Stimulated activated naive CD8-positive, alpha-beta T cell treated with anti-CD3 and anti-CD28 coated beads, Interleukin-15, Interleukin-2, amounts not matched to agents 100 ng/mL and 50 ng/mL, for 24 hours (primary cell): Measurements from ENCODE around the gene SULT1A2.
"Not testable (repeated sequence)": the region's sequence is repeated elsewhere in the genome, so short reads cannot be mapped to it uniquely, and the experiment has no call there.

Experiments
- H3K27ac Mint-ChIP-seq: one replicate; pipeline ENCODE4 v1.8.0; 2021; ENCODE audit warnings: mild to moderate bottlenecking, mixed read lengths
- H3K27me3 Mint-ChIP-seq: one replicate; pipeline ENCODE4 v1.8.0; 2021; ENCODE audit warnings: mixed read lengths
- H3K36me3 Mint-ChIP-seq: one replicate; pipeline ENCODE4 v1.8.0; 2021; ENCODE audit warnings: low read depth, mixed read lengths
- H3K4me1 Mint-ChIP-seq: one replicate; pipeline ENCODE4 v1.8.0; 2021; ENCODE audit warnings: low read depth, mixed read lengths
- H3K4me3 Mint-ChIP-seq: one replicate; pipeline ENCODE4 v1.8.0; 2021; ENCODE audit warnings: mild to moderate bottlenecking, mixed read lengths
- H3K9me3 Mint-ChIP-seq: one replicate; pipeline ENCODE4 v1.8.0; 2021; ENCODE audit warnings: mixed read lengths

SULT1A2 gene

GRCh38 chr16:28596840-28597691 is at the start of gene SULT1A2:
Gene SULT1A2 (minus strand): TSS chr16:28597050. CDS start chr16:28595930, 1,120 bp downstream.
- no peaks in the 10 kb centered on the region for H3K9me3 Mint-ChIP-seq

GRCh38 chr16:28639959-28640358 is 43.1 kb upstream of the SULT1A2 start:
- not testable (repeated sequence) for H3K4me1 Mint-ChIP-seq, H3K36me3 Mint-ChIP-seq, H3K4me3 Mint-ChIP-seq, H3K9me3 Mint-ChIP-seq, H3K27ac Mint-ChIP-seq, H3K27me3 Mint-ChIP-seq

More at GRCh38 chr16:28596840-28597691, at the start of gene SULT1A2:
- Mint-ChIP-seq H3K27me3 (no peaks in the 10 kb centered on the region), H3K36me3 (no peaks in the 10 kb centered on the region), H3K4me3 (no peak within 1 kb of the TSS), H3K27ac (no peak within 1 kb of the TSS), H3K4me1 (no peaks in the 10 kb centered on the region)

DNA sequence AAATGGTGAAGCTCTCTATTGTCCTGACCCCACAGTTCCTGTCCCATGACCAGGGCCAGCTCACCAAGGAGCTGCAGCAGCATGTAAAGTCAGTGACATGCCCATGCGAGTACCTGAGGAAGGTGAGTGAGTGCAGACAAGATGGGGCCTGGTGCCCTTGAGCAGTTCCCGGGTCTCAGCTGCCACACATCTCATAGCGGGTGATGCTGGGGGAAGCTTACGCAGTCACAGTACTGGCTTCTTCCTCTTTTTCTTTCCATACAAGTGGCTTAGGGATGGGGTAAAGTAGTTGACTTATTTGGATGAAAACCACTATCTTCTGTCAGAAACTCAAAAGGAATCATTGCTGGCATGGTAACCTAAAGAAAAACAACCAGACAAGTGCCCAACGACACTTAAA is 41.5 kb upstream of the SULT1A2 start:
- H3K27me3 Mint-ChIP-seq, H3K9me3 Mint-ChIP-seq, H3K27ac Mint-ChIP-seq, H3K36me3 Mint-ChIP-seq, H3K4me3 Mint-ChIP-seq, H3K4me1 Mint-ChIP-seq: not testable (repeated sequence)

DNA sequence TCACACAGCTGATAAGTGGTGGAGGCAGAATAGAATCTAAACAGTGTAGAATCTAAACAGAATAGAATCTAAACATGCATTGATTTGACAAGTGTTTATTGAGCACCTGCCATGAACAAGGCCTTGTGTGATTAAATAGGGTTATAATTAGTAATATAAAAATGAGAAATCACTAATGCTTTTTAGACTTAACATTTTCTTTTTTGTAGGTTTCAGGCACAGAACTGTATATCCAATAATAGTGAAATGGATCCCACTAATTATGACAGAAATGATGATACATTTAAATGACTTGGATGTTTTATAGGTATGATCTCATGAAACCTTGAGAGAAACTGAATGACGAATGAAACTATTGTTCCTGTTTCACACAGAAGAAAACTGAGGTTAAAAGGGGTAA is 40.9 kb upstream of the SULT1A2 start, which contains the start of gene NPIPB8:
NPIPB8 (plus strand) TSS at position 301 of the 400 bp plus-strand sequence. CDS start 296 bp downstream, outside the sequence.
- not testable (repeated sequence) for H3K4me3 Mint-ChIP-seq, H3K36me3 Mint-ChIP-seq, H3K27ac Mint-ChIP-seq, H3K4me1 Mint-ChIP-seq, H3K27me3 Mint-ChIP-seq, H3K9me3 Mint-ChIP-seq

DNA sequence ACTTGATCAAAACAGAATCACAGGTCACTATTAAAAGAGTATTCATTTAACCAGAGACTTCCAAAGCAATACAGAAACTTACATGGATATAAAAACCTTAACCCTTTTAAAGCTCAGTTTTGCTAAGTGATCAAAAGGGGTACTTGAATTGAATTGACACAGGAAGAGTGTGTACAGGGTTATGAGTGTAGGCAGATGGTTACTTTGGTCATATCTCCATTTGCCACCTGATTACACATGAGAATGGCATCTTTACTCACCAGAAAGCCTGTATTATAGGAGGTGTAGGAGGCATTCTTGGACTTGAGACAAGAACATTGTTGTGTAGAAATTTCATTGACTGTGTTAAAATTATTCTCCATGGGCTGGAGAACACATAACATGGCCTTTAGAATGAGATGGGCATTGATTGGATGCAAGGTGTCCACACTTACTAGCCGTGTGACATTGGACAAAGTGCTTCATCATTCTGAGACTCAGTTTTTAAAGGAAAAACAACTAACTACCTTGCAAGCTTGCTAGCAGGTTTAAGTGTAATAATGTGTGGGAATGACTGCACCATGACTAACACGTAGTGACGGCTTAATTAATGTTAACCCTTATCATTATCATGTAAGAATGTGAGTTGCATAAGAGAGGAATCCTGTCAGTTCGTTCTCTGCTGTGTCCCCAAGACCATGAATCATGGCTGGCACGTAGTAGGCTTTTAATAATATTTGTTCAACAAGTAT is 39.4 kb upstream of the SULT1A2 start:
- H3K4me1 Mint-ChIP-seq, H3K9me3 Mint-ChIP-seq, H3K27ac Mint-ChIP-seq, H3K27me3 Mint-ChIP-seq, H3K4me3 Mint-ChIP-seq, H3K36me3 Mint-ChIP-seq: not testable (repeated sequence)

GRCh38 chr16:28630905-28631304 is 34.1 kb upstream of the SULT1A2 start:
- not testable (repeated sequence) for H3K27ac Mint-ChIP-seq, H3K36me3 Mint-ChIP-seq, H3K9me3 Mint-ChIP-seq, H3K4me1 Mint-ChIP-seq, H3K4me3 Mint-ChIP-seq, H3K27me3 Mint-ChIP-seq

DNA sequence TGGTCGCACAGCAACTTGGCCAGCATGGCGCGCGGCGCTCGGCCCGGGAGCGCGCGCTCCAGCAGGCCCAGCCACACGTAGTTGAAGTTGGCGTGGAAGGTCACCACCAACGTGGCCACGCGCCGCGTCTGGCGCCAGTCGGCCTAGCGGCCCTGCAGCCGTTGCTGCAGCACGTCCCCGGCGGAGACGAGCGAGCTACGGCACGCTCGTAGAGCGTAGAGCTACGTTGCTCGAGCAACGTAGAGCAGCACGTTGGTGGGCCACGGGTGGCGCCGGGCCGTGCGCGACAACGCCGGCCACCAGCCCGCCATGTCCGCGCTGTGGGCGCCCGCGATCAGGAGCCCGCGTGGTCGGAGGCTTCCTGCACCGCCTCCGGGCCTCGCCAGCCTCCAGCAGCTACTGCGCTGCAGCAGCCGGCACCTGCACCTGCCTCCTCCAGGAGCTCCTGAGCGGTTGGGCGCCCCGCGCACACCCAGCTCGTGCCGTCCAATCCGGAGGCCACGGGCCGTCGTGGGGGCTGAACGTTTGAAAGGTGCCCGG is 26.4 kb upstream of the SULT1A2 start:
- Mint-ChIP-seq H3K4me3 (peak overlapping the region; percentile 88), H3K27me3 (no peaks in the 10 kb centered on the region), H3K27ac (peak overlapping the region; percentile 81), H3K9me3 (no peaks in the 10 kb centered on the region), H3K36me3 (peaks cover 9% of the 10 kb centered on the region), H3K4me1 (peaks cover 16% of the 10 kb centered on the region)

DNA sequence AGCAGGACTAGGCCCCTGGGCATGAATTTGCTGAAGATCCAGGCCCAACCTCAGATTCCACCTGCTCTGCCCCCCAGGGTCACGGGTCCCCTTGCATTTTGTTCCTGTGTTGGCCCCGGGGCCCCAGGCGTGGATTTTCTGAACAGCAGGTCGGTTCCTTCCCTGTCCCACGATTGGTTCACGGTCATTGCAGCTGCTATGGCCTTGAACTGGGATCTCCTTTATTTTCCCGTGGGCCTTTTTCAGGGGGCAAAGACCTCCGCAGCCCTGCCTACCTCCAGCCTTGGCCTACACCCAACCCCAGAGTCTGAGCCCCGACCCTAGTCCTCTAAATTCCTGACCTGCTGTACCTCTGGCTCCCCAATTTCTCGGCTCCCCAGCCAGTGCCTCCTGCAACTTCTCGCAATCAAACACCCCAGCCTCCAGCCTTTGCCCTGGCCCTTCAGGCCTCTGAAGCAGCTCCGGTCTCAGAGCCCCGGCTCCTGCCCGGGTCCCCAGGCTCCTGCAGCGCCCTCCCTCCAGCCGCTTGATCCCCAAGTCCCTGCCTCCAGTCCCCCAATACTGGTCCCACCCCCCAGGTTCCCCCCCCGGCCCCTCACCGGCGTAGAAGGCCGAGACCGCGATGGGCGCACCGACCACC is 25.8 kb upstream of the SULT1A2 start:
- H3K36me3 Mint-ChIP-seq, H3K9me3 Mint-ChIP-seq, H3K27me3 Mint-ChIP-seq: not testable (repeated sequence)
- H3K4me1 Mint-ChIP-seq, result peaks cover 16% of the 10 kb centered on the region
- H3K27ac Mint-ChIP-seq, result peak overlapping the region; percentile 81
- peak overlapping the region; percentile 88 for H3K4me3 Mint-ChIP-seq

GRCh38 chr16:28621481-28622155 is 24.8 kb upstream of the SULT1A2 start:
- peaks cover 13% of the 10 kb centered on the region for H3K36me3 Mint-ChIP-seq
- H3K27ac Mint-ChIP-seq, result peak overlapping the region; percentile 80
- no peaks in the 10 kb centered on the region for H3K9me3 Mint-ChIP-seq
- peak overlapping the region; percentile 88 for H3K4me3 Mint-ChIP-seq
- H3K27me3 Mint-ChIP-seq, result no peaks in the 10 kb centered on the region
- H3K4me1 Mint-ChIP-seq, result peaks cover 16% of the 10 kb centered on the region

GRCh38 chr16:28620316-28620715 is 23.5 kb upstream of the SULT1A2 start:
- peaks cover 16% of the 10 kb centered on the region for H3K4me1 Mint-ChIP-seq
- H3K36me3 Mint-ChIP-seq, result peaks cover 13% of the 10 kb centered on the region
- H3K9me3 Mint-ChIP-seq, H3K27me3 Mint-ChIP-seq, H3K4me3 Mint-ChIP-seq, H3K27ac Mint-ChIP-seq: not testable (repeated sequence)

DNA sequence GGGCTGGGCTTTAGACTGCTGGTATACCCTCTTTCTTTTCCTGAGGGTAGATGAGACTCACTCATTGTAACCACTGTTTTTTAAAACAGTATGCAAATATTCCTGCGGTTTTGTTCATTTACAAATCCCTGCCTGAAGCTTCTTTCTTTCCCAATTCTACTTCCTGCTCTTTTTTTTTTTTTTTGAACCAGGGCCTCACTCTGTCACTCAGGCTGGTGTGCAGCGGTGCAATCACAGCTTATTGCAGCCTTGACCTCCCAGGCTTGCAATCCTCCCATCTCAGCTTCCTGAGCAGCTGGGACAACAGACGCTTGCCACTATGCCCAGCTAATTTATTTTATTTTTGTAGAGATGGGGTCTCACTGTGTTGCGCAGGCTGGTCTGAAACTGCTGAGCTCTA is 21.0 kb upstream of the SULT1A2 start:
- no peak overlapping the region for H3K27ac Mint-ChIP-seq
- peaks cover 13% of the 10 kb centered on the region for H3K36me3 Mint-ChIP-seq
- no peak overlapping the region for H3K4me3 Mint-ChIP-seq
- H3K4me1 Mint-ChIP-seq, result peaks cover 12% of the 10 kb centered on the region
- H3K9me3 Mint-ChIP-seq, result no peaks in the 10 kb centered on the region
- H3K27me3 Mint-ChIP-seq, result no peaks in the 10 kb centered on the region

- no peak overlapping the region for H3K27ac Mint-ChIP-seq
- H3K4me3 Mint-ChIP-seq, result no peak overlapping the region
- no peaks in the 10 kb centered on the region for H3K27me3 Mint-ChIP-seq
- H3K36me3 Mint-ChIP-seq, result peaks cover 7% of the 10 kb centered on the region
- H3K4me1 Mint-ChIP-seq, result peaks cover 2% of the 10 kb centered on the region
- H3K9me3 Mint-ChIP-seq, result no peaks in the 10 kb centered on the region
Observed at GRCh38 chr16:28616636-28617035, 19.8 kb upstream of the SULT1A2 start.

DNA sequence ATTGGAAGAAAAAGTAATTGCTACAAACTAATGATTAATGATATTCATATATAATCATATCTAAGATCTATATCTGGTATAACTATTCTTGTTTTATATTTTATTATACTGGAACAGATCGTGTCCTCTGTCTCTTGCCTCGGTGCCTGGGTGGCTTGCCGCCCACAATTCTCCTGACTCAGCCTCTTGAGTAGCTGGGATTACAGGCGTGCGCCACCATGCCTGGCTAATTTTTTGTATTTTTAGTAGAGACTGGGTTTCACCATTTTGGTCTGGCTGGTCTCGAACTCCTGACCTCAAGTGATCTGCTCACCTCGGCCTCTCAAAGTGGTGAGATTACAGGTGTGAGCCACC is 19.4 kb upstream of the SULT1A2 start:
- H3K27me3 Mint-ChIP-seq, H3K4me1 Mint-ChIP-seq, H3K9me3 Mint-ChIP-seq, H3K27ac Mint-ChIP-seq, H3K36me3 Mint-ChIP-seq, H3K4me3 Mint-ChIP-seq: not testable (repeated sequence)

- H3K27me3 Mint-ChIP-seq, H3K27ac Mint-ChIP-seq: not testable (repeated sequence)
Observed at GRCh38 chr16:28615486-28616223, 18.8 kb upstream of the SULT1A2 start.

More at GRCh38 chr16:28615486-28616223, 18.8 kb upstream of the SULT1A2 start:
- not testable (repeated sequence) for H3K36me3 Mint-ChIP-seq, H3K9me3 Mint-ChIP-seq, H3K4me3 Mint-ChIP-seq, H3K4me1 Mint-ChIP-seq
